GM12872 (cell line): ENCODE data around the gene CASZ1.

Experiments
- CTCF ChIP-seq: IDR thresholded peaks from 3 replicates; pipeline ENCODE4 v1.5.1; 2011; ENCODE audit warnings: low read depth, mild to moderate bottlenecking, low read length, moderate library complexity; ENCODE audit not compliant: insufficient read depth

The CASZ1 gene

GRCh38 chr1:10724511-10724910 lies 71.9 kb downstream of the CASZ1 start:
- TF ChIP-seq CTCF: no peak

GRCh38 chr1:10724052-10724494 lies 72.4 kb downstream of the CASZ1 start:
- TF ChIP-seq CTCF: no peak

GRCh38 chr1:10723317-10723716 lies 73.1 kb downstream of the CASZ1 start:
- no peak for TF ChIP-seq CTCF

- TF ChIP-seq CTCF: no peak
These were observed 73.6 kb downstream of the CASZ1 start for GRCh38 chr1:10722803-10723202.

- TF ChIP-seq CTCF: no peak
These were observed 74.8 kb downstream of the CASZ1 start for GRCh38 chr1:10721381-10722321.

GRCh38 chr1:10720635-10721034 lies 75.8 kb downstream of the CASZ1 start:
- TF ChIP-seq CTCF: no peak

GRCh38 chr1:10718083-10718415 lies 78.4 kb downstream of the CASZ1 start:
- TF ChIP-seq CTCF: no peak
